Breast epithelium (tissue), 3 donors: ENCODE results near the gene TRIOBP.

Source experiments
- CTCF ChIP-seq, 3 donors: fragments of 450-650 bp; IDR thresholded peaks; one replicate each; pipeline ENCODE4 v1.5.1; 2016 to 2017; ENCODE audit warnings: antibody characterized with exemption in 3 of 3, mild to moderate bottlenecking in 3 of 3, moderate library complexity in 3 of 3
- POLR2A ChIP-seq: fragments of 450-650 bp; IDR thresholded peaks from one replicate; pipeline ENCODE4 v1.6.1; 2016; ENCODE audit warnings: antibody characterized with exemption, mild to moderate bottlenecking, moderate library complexity
- POLR2AphosphoS5 ChIP-seq, 3 donors: sonication (generic); formaldehyde crosslinking; IDR thresholded peaks; one replicate each; pipeline ENCODE4 v1.6.1; 2017; ENCODE audit warnings: antibody characterized with exemption in 3 of 3

- no peak for TF ChIP-seq CTCF (IDR thresholded peaks at IDR 0.05)
- TF ChIP-seq POLR2AphosphoS5 (IDR thresholded peaks at IDR 0.05) = no peak
- no peak for TF ChIP-seq POLR2A
Observed at GRCh38 chr22:37708580-37709444, 12.0 kb downstream of the TRIOBP start.
